ENCODE measurements around the gene DNMT1. TPM values are rescaled to one million over a fixed set of nuclear protein-coding genes. Genes with fewer than 3 reads are reported as not detected.
"Not testable (repeated sequence)": the region's sequence is repeated elsewhere in the genome, so short reads cannot be mapped to it uniquely, and the experiment has no call there.

The DNMT1 gene
- total and polyA plus RNA-seq, 4 donors = 32.8 to 85.7 (median 45.2) TPM

- no peak overlapping the region for H3K4me3 ChIP-seq
- peak; percentile 55 for ATAC-seq (ENCODE audit: insufficient read depth, low FRiP score)
- H3K9ac ChIP-seq (ENCODE audit: insufficient read depth in 1 of 2, low read length in 2 of 2) = no peak overlapping the region
- TF ChIP-seq CTCF (IDR thresholded peaks at IDR 0.05; ENCODE audit: control extremely low read depth, extremely low read depth) = no peak
- no peaks in the 10 kb centered on the region for H3K27me3 ChIP-seq (ENCODE audit: control insufficient read depth in 3 of 3, insufficient read depth in 3 of 3, low read length in 2 of 3)
- H3K36me3 ChIP-seq (ENCODE audit: control insufficient read depth in 4 of 4, insufficient read depth in 4 of 4, low read length in 4 of 4) = no peaks in the 10 kb centered on the region
- H3K4me1 ChIP-seq (ENCODE audit: control insufficient read depth in 5 of 5, insufficient read depth in 5 of 5, low read length in 5 of 5) = peaks cover 0 to 50% (median 29%) of the 10 kb centered on the region in 5 donors
- whole genome bisulfite sequencing, 2 donors = 46 to 67% methylated on average over 12 of the region's 12 CpGs
- no peaks in the 10 kb centered on the region for H3K9me3 ChIP-seq (ENCODE audit: control insufficient read depth in 4 of 4, insufficient read depth in 3 of 4, low read length in 3 of 4)
- peak overlapping the region in 1 of 2 donors; percentile 71 for H3K27ac ChIP-seq (ENCODE audit: low read depth in 1 of 2, low read length in 1 of 2)
- peak; percentile 99 to 100 (median 100) for DNase-seq
Measured at GRCh38 chr19:10238172-10238783, 43.5 kb upstream of the DNMT1 start.

- no peak for DNase-seq
- WGBS, 2 donors = 79 to 91% methylated on average over 6 of the region's 6 CpGs
- no peaks in the 10 kb centered on the region for H3K27me3 ChIP-seq (ENCODE audit: control insufficient read depth in 3 of 3, insufficient read depth in 3 of 3, low read length in 2 of 3)
- no peak overlapping the region for H3K4me3 ChIP-seq
- no peak for ATAC-seq (ENCODE audit: insufficient read depth, low FRiP score)
- TF ChIP-seq CTCF (IDR thresholded peaks at IDR 0.05; ENCODE audit: control extremely low read depth, extremely low read depth) = no peak
- no peak overlapping the region for H3K9ac ChIP-seq (ENCODE audit: insufficient read depth in 1 of 2, low read length in 2 of 2)
- H3K4me1 ChIP-seq (ENCODE audit: control insufficient read depth in 5 of 5, insufficient read depth in 5 of 5, low read length in 5 of 5) = peaks cover 0 to 48% (median 29%) of the 10 kb centered on the region in 5 donors
- H3K36me3 ChIP-seq (ENCODE audit: control insufficient read depth in 4 of 4, insufficient read depth in 4 of 4, low read length in 4 of 4) = no peaks in the 10 kb centered on the region
- no peaks in the 10 kb centered on the region for H3K9me3 ChIP-seq (ENCODE audit: control insufficient read depth in 4 of 4, insufficient read depth in 3 of 4, low read length in 3 of 4)
- peak overlapping the region in 1 of 2 donors; percentile 71 for H3K27ac ChIP-seq (ENCODE audit: low read depth in 1 of 2, low read length in 1 of 2)
Measured at GRCh38 chr19:10237702-10238101, 42.9 kb upstream of the DNMT1 start.

GRCh38 chr19:10235409-10235808 lies 40.7 kb upstream of the DNMT1 start:
- not testable (repeated sequence) for H3K36me3 ChIP-seq (ENCODE audit: control insufficient read depth in 4 of 4, insufficient read depth in 4 of 4, low read length in 4 of 4); H3K4me3 ChIP-seq; H3K27me3 ChIP-seq (ENCODE audit: control insufficient read depth in 3 of 3, insufficient read depth in 3 of 3, low read length in 2 of 3); DNase-seq; H3K9ac ChIP-seq (ENCODE audit: insufficient read depth in 1 of 2, low read length in 2 of 2); ATAC-seq (ENCODE audit: insufficient read depth, low FRiP score); H3K9me3 ChIP-seq (ENCODE audit: control insufficient read depth in 4 of 4, insufficient read depth in 3 of 4, low read length in 3 of 4)
- WGBS, 2 donors = 93 to 96% methylated on average over 7 of the region's 7 CpGs
- H3K4me1 ChIP-seq (ENCODE audit: control insufficient read depth in 5 of 5, insufficient read depth in 5 of 5, low read length in 5 of 5) = peaks cover 0 to 51% (median 29%) of the 10 kb centered on the region in 5 donors
- peak overlapping the region; percentile 58 to 66 for H3K27ac ChIP-seq (ENCODE audit: low read depth in 1 of 2, low read length in 1 of 2)

GRCh38 chr19:10235003-10235402 lies 40.2 kb upstream of the DNMT1 start:
- ATAC-seq (ENCODE audit: insufficient read depth, low FRiP score) = no peak
- no peak for TF ChIP-seq CTCF (IDR thresholded peaks at IDR 0.05; ENCODE audit: control extremely low read depth, extremely low read depth)
- peaks cover 0 to 7% (median 0%) of the 10 kb centered on the region in 4 donors for H3K36me3 ChIP-seq (ENCODE audit: control insufficient read depth in 4 of 4, insufficient read depth in 4 of 4, low read length in 4 of 4)
- H3K4me1 ChIP-seq (ENCODE audit: control insufficient read depth in 5 of 5, insufficient read depth in 5 of 5, low read length in 5 of 5) = peaks cover 0 to 49% (median 29%) of the 10 kb centered on the region in 5 donors
- H3K9me3 ChIP-seq (ENCODE audit: control insufficient read depth in 4 of 4, insufficient read depth in 3 of 4, low read length in 3 of 4) = no peaks in the 10 kb centered on the region
- no peaks in the 10 kb centered on the region for H3K27me3 ChIP-seq (ENCODE audit: control insufficient read depth in 3 of 3, insufficient read depth in 3 of 3, low read length in 2 of 3)
- no peak overlapping the region for H3K9ac ChIP-seq (ENCODE audit: insufficient read depth in 1 of 2, low read length in 2 of 2)
- peak overlapping the region in 1 of 2 donors; percentile 39 for H3K27ac ChIP-seq (ENCODE audit: low read depth in 1 of 2, low read length in 1 of 2)
- H3K4me3 ChIP-seq = no peak overlapping the region
- DNase-seq = peak in 2 of 3 donors; percentile 24 to 43
- WGBS, 2 donors = 71 to 85% methylated on average over 4 of the region's 4 CpGs

Measured in lung (tissue), 12 donors.